Smooth muscle cell (in vitro differentiated cells): Measurements from ENCODE around the gene ERBB3. TPM values are rescaled to one million over a fixed set of nuclear protein-coding genes. Genes with fewer than 3 reads are reported as not detected.

Source experiments
- DNase-seq: peaks from one replicate; lab custom pipeline; 2025; ENCODE audit not compliant: unreplicated experiment; lab: John Stamatoyannopoulos, UW
- H2AFZ ChIP-seq: fragments of 200-600 bp; sonication (generic); 2 replicates; pipeline ENCODE4 v1.6.0; 2016; ENCODE audit warnings: antibody characterized with exemption, low read depth, mild to moderate bottlenecking
- H3F3A ChIP-seq: fragments of 200-600 bp; sonication (generic); 2 replicates; pipeline ENCODE4 v1.6.0; 2017; ENCODE audit warnings: antibody characterized with exemption, low read depth
- H3K27ac ChIP-seq: fragments of 200-600 bp; sonication (generic); 2 replicates; pipeline ENCODE4 v1.5.1; 2016; ENCODE audit warnings: low read depth, mild to moderate bottlenecking
- H3K27me3 ChIP-seq: fragments of 200-600 bp; sonication (generic); 2 replicates; pipeline ENCODE4 v1.6.1; 2016; ENCODE audit warnings: low read depth, mild to moderate bottlenecking
- H3K36me3 ChIP-seq: fragments of 200-600 bp; sonication (generic); 2 replicates; pipeline ENCODE4 v1.5.1; 2016; ENCODE audit warnings: low read depth
- H3K4me1 ChIP-seq: fragments of 200-600 bp; sonication (generic); 2 replicates; pipeline ENCODE4 v1.5.1; 2016; ENCODE audit warnings: low read depth
- H3K4me2 ChIP-seq: fragments of 200-600 bp; sonication (generic); 2 replicates; pipeline ENCODE4 v1.6.0; 2016; ENCODE audit warnings: mild to moderate bottlenecking
- H3K4me3 ChIP-seq: fragments of 200-600 bp; sonication (generic); 2 replicates; pipeline ENCODE4 v1.5.1; 2016; ENCODE audit warnings: mild to moderate bottlenecking
- H3K79me2 ChIP-seq: fragments of 200-600 bp; sonication (generic); 2 replicates; pipeline ENCODE4 v1.6.0; 2016; ENCODE audit warnings: low read depth, mild to moderate bottlenecking
- H3K9ac ChIP-seq: fragments of 200-600 bp; sonication (generic); 2 replicates; pipeline ENCODE4 v1.6.0; 2016; ENCODE audit warnings: low read depth
- H3K9me3 ChIP-seq: fragments of 200-600 bp; sonication (generic); replicated peaks from 2 replicates; pipeline ENCODE4 v1.5.1; 2016; ENCODE audit warnings: low read depth
- H4K20me1 ChIP-seq: fragments of 200-600 bp; sonication (generic); 2 replicates; pipeline ENCODE4 v1.6.0; 2016; ENCODE audit warnings: low read depth
- CTCF ChIP-seq: fragments of 200-600 bp; sonication (generic); IDR thresholded peaks from 2 replicates; pipeline ENCODE4 v1.5.1; 2017; ENCODE audit warnings: borderline replicate concordance, mild to moderate bottlenecking, antibody characterized with exemption; ENCODE audit not compliant: insufficient read depth, poor library complexity, severe bottlenecking
- WGBS: methylation state at CpG from one replicate; pipeline ENCODE4 v1.1.7; 2016; ENCODE audit warnings: low lambda C conversion rate; 5-methylcytosine and 5-hydroxymethylcytosine counted together
- polyA plus RNA-seq: library from polyadenylated mRNA; unstranded; fragments of >200 nt; fragmentation: Nextera tagmentation; extraction: Ambion mirVana; gene quantifications from 2 replicates; pipeline ENCODE4 v1.2.1, GENCODE V29; 2016
- total RNA-seq: library from RNA; depleted of rRNA; stranded (reverse); fragments of >200 nt; gene quantifications from 2 replicates; pipeline ENCODE4 v1.2.3, GENCODE V29; 2014

Gene ERBB3
- total and polyA plus RNA-seq, 2 experiments from 2014 or later, result 1.2 to 9.2 TPM

- Histone ChIP-seq H4K20me1 (peaks cover 13% of the 10 kb centered on the region), H3K4me2 (no peak overlapping the region), H3K9me3 (no peaks in the 10 kb centered on the region), H3F3A (peaks cover 12% of the 10 kb centered on the region), H3K9ac (peak overlapping the region; percentile 25), H3K27me3 (no peaks in the 10 kb centered on the region), H3K4me3 (no peak overlapping the region), H2AFZ (no peak overlapping the region), H3K36me3 (peaks cover 11% of the 10 kb centered on the region), H3K4me1 (peaks cover 18% of the 10 kb centered on the region), H3K27ac (no peak overlapping the region), H3K79me2 (peaks cover 26% of the 10 kb centered on the region)
- no peak for TF ChIP-seq CTCF
- 89% methylated on average over 3 of the region's 3 CpGs for WGBS
- no peak for DNase-seq
These were observed 27.3 kb downstream of the ERBB3 start for GRCh38 chr12:56107242-56107641.

- Histone ChIP-seq H3K36me3 (peaks cover 11% of the 10 kb centered on the region), H3F3A (peaks cover 26% of the 10 kb centered on the region), H3K79me2 (peaks cover 14% of the 10 kb centered on the region), H2AFZ (no peak overlapping the region), H3K27ac (peak overlapping the region; percentile 25), H3K4me2 (no peak overlapping the region), H3K27me3 (no peaks in the 10 kb centered on the region), H3K9me3 (no peaks in the 10 kb centered on the region), H3K4me1 (peaks cover 6% of the 10 kb centered on the region), H3K4me3 (no peak overlapping the region), H4K20me1 (peaks cover 9% of the 10 kb centered on the region), H3K9ac (no peak overlapping the region)
- WGBS, result 89% methylated on average over 5 of the region's 5 CpGs
- no peak for TF ChIP-seq CTCF
- DNase-seq, result no peak
These were observed 30.6 kb downstream of the ERBB3 start for GRCh38 chr12:56110571-56110970.

GRCh38 chr12:56114084-56114483 is 34.1 kb downstream of the ERBB3 start:
- Histone ChIP-seq H3K9ac (no peak overlapping the region), H4K20me1 (peaks cover 5% of the 10 kb centered on the region), H3K27ac (no peak overlapping the region), H3K79me2 (peaks cover 8% of the 10 kb centered on the region), H3K4me2 (no peak overlapping the region), H2AFZ (no peak overlapping the region), H3K27me3 (no peaks in the 10 kb centered on the region), H3F3A (peaks cover 31% of the 10 kb centered on the region), H3K4me3 (no peak overlapping the region), H3K36me3 (peaks cover 5% of the 10 kb centered on the region), H3K9me3 (no peaks in the 10 kb centered on the region), H3K4me1 (peaks cover 6% of the 10 kb centered on the region)
- no peak for TF ChIP-seq CTCF
- 89% methylated on average over 1 of the region's 1 CpG for WGBS
- DNase-seq, result no peak

GRCh38 chr12:56115329-56115728 is 35.4 kb downstream of the ERBB3 start:
- 22% methylated on average over 10 of the region's 10 CpGs for WGBS
- peak overlapping the region; percentile 95 for H3K27ac ChIP-seq
- TF ChIP-seq CTCF, result no peak
- H3K79me2 ChIP-seq, result peaks cover 8% of the 10 kb centered on the region
- no peaks in the 10 kb centered on the region for H3K9me3 ChIP-seq
- H3K36me3 ChIP-seq, result peaks cover 5% of the 10 kb centered on the region
- DNase-seq, result no peak
- H3K27me3 ChIP-seq, result no peaks in the 10 kb centered on the region
- H4K20me1 ChIP-seq, result peaks cover 10% of the 10 kb centered on the region
- H3F3A ChIP-seq, result peaks cover 31% of the 10 kb centered on the region
- H3K4me1 ChIP-seq, result peaks cover 12% of the 10 kb centered on the region
- H2AFZ ChIP-seq, result peak overlapping the region; percentile 79
- H3K4me3 ChIP-seq, result peak overlapping the region; percentile 74
- peak overlapping the region; percentile 96 for H3K9ac ChIP-seq
- H3K4me2 ChIP-seq, result peak overlapping the region; percentile 96
